Measurements from ENCODE around the gene NDOR1. TPM values are rescaled to one million over a fixed set of nuclear protein-coding genes. Genes with fewer than 3 reads are reported as not detected.

The NDOR1 gene
- total RNA-seq, 4 donors from 2014 or later: 9.4 to 20.1 (median 14.3) TPM

DNA sequence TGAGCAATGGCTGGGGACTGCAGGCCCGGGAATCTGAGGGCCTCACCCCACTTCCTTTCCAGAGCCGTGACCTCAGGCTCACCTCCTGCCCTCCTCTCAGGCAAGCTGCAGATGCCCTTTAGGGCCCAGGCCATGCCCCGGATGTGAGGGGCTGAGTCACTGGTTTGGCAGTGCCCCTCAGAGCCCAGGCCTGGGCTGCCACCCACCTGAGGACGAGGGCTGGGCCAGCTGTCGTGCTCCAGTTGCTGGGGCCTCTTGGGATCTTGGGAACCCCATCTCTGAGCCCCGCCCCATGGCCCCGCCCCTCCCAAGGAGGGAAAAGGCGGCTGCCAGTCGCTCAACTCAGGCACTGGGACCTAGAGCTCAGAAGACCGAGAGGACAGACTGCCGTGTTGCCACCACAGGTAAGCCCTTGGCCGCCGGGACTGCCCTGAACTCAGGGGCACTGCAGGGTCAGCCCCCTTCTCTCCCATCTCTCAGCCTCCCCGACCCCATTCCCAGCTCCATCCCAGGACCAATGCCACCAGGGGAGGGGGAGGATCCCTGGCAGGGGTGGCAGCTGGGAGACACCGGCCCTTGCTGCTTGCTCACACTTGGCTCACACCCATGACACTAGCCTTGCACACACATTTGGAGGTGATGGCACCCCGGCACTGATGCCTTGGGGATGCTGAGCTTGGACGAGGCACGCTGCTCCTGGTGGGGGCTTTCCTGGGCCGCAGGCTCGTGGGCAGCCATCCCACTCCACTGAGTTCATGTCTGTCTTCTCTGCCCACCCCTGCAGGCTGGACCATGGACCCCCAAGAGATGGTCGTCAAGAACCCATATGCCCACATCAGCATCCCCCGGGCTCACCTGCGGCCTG lies 19.6 kb downstream of the NDOR1 start, which contains the start of gene CYSRT1:
Gene CYSRT1 (plus strand): TSS at position 345 of the 865 bp plus-strand sequence. CDS start 448 bp downstream, at position 793.
- WGBS, 2 donors: 30 to 51% methylated on average over 17 to 18 of the region's 23 CpGs

DNA sequence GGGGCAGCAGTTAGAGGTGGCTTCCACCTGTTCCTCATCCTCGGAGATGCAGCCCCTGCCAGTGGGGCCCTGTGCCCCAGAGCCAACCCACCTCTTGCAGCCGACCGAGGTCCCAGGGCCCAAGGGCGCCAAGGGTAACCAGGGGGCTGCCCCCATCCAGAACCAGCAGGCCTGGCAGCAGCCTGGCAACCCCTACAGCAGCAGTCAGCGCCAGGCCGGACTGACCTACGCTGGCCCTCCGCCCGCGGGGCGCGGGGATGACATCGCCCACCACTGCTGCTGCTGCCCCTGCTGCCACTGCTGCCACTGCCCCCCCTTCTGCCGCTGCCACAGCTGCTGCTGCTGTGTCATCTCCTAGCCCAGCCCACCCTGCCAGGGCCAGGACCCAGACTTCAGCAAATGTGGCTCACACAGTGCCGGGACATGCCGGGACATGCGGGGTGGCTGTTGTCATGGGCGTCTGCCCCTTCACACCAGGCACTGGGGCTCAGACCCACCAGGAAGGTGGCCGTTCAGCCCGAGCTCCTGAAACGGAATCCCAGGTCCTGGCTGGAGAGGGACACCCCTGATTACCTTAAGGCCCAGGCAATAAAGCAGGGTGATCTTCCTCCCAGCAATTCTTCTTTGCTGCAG lies 20.3 kb downstream of the NDOR1 start:
- Histone ChIP-seq H3K4me3 (no peak overlapping the region), H3K9me3 (no peaks in the 10 kb centered on the region), H3K4me1 (peaks cover 0 to 46% (median 26%) of the 10 kb centered on the region in 4 donors), H3K36me3 (no peaks in the 10 kb centered on the region), H3K27ac (no peak overlapping the region), H3K27me3 (peaks cover 0 to 45% of the 10 kb centered on the region in 2 donors)
- no peak for DNase-seq (ENCODE audit: low spot score in 2 of 2)
- 84 to 88% methylated on average over 6 to 9 of the region's 21 CpGs for WGBS, 2 donors
- TF ChIP-seq EP300 (IDR thresholded peaks at IDR 0.05) (no peak), POLR2A (IDR thresholded peaks at IDR 0.05) (no peak)
- TF ChIP-seq, protein P1, sequence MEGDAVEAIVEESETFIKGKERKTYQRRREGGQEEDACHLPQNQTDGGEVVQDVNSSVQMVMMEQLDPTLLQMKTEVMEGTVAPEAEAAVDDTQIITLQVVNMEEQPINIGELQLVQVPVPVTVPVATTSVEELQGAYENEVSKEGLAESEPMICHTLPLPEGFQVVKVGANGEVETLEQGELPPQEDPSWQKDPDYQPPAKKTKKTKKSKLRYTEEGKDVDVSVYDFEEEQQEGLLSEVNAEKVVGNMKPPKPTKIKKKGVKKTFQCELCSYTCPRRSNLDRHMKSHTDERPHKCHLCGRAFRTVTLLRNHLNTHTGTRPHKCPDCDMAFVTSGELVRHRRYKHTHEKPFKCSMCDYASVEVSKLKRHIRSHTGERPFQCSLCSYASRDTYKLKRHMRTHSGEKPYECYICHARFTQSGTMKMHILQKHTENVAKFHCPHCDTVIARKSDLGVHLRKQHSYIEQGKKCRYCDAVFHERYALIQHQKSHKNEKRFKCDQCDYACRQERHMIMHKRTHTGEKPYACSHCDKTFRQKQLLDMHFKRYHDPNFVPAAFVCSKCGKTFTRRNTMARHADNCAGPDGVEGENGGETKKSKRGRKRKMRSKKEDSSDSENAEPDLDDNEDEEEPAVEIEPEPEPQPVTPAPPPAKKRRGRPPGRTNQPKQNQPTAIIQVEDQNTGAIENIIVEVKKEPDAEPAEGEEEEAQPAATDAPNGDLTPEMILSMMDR (IDR thresholded peaks at IDR 0.05): no peak

More for the DNA sequence above, 19.6 kb downstream of the NDOR1 start, which contains the start of gene CYSRT1:
- H3K27ac ChIP-seq: peak within 1 kb of the TSS in 3 of 4 donors; percentile 87 to 97 (median 94)
- H3K4me3 ChIP-seq: peak within 1 kb of the TSS; percentile 66 to 93 (median 83)
- H3K4me1 ChIP-seq: peaks cover 0 to 53% (median 26%) of the 10 kb centered on the region in 4 donors
- peaks cover 0 to 37% of the 10 kb centered on the region in 2 donors for H3K27me3 ChIP-seq
- no peak for DNase-seq (ENCODE audit: low spot score in 2 of 2)
- no peaks in the 10 kb centered on the region for H3K9me3 ChIP-seq
- TF ChIP-seq, protein P1 (IDR thresholded peaks at IDR 0.05): no peak
- TF ChIP-seq POLR2A (IDR thresholded peaks at IDR 0.05) (no peak), EP300 (IDR thresholded peaks at IDR 0.05) (no peak)
- H3K36me3 ChIP-seq: no peaks in the 10 kb centered on the region

DNA sequence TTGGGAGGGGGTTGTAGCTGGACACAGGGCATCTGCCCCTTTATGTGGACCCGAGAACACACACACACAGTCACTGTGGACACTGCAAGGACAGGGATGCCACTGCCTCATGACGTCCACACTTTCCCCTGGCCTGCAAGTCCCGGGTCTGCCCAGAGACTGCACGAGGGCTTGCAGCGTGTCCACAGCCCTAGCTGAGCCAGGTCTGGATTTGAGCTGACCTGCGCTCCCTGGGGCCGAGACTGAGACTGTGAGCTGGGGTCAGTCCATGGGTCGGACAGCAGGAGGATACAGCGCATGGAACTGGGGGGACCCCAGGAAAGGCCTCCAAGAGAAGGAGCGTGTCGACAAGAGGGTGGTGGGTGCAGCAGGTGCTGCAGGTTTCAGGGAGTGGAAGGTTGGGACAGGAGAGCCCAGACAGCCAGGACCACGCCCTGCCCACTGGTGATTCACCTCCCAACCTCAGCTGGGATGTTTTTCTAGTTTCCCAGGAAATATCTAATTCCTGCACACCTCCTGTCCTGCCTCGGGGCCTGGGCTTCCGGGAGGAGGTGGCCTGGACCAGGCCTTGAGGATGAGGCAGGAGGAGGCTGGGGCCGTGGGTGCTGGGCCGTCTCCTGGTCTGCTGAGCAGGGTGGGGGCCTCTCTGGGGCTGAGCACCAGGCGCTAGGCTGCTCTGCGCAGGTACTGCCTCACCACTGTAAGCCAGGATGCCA lies 21.0 kb downstream of the NDOR1 start:
- Histone ChIP-seq H3K4me1 (peaks cover 0 to 39% (median 21%) of the 10 kb centered on the region in 4 donors), H3K4me3 (no peak overlapping the region), H3K9me3 (no peaks in the 10 kb centered on the region), H3K27me3 (peaks cover 0 to 51% of the 10 kb centered on the region in 2 donors), H3K36me3 (no peaks in the 10 kb centered on the region), H3K27ac (peak overlapping the region in 1 of 4 donors; percentile 17)
- TF ChIP-seq, protein P1 (IDR thresholded peaks at IDR 0.05): no peak
- TF ChIP-seq POLR2A (IDR thresholded peaks at IDR 0.05) (no peak), EP300 (IDR thresholded peaks at IDR 0.05) (no peak)
- DNase-seq (ENCODE audit: low spot score in 2 of 2): no peak
- WGBS, 2 donors: 65 to 66% methylated on average over 12 to 18 of the region's 18 CpGs

DNA sequence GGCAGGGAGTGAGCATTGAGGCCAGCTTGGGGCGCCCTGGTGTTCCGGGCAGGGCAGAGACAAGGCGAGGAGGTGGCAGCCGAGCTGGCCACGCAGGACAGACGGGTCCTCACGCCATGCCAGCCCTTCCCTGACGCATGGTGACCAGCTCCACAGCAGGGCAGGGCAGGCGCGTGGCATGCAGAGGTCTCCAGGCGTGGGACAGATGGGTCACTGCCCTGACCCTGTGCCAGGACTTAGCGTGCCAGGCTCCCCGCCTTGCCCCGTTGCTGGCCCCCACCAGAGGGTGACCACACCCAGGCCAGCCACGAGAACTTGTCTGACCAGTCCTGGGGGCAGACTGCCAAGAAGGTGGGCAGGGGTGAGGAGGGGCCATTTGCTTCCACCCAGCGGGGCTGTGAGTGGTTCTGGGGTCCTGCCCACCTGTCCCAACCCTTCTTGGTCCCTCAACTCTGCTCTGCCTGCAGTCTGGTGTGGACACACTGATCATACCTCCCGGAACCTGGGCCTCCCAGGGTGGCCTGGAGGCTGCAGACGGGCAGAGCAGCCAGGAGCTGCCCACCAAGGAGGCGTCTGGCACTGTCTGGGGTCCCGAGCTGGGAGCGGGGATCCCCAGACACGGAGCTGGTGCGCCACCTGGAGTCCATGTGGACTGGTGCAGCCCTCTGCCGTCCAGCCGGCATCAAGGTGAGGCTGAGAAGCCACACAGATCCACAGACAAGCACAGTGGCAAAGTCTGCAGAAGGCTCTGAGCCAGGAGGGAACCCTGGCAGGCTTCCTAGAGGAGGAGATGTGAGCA lies 21.8 kb downstream of the NDOR1 start, which contains the start of gene RNF224:
Gene RNF224 (plus strand): TSS at position 449 of the 799 bp plus-strand sequence. CDS start 834 bp downstream, outside the sequence.
- 3 to 28% methylated on average over 5 to 21 of the region's 25 CpGs for WGBS, 2 donors
- Histone ChIP-seq H3K9me3 (no peaks in the 10 kb centered on the region), H3K4me1 (peaks cover 0 to 35% (median 19%) of the 10 kb centered on the region in 4 donors), H3K27ac (peak within 1 kb of the TSS in 2 of 4 donors; percentile 17 to 54), H3K27me3 (peaks cover 0 to 59% of the 10 kb centered on the region in 2 donors), H3K4me3 (no peak within 1 kb of the TSS), H3K36me3 (no peaks in the 10 kb centered on the region)
- TF ChIP-seq, protein P1 (IDR thresholded peaks at IDR 0.05): peak; percentile 81 to 92 (median 85)
- TF ChIP-seq EP300 (IDR thresholded peaks at IDR 0.05) (no peak), POLR2A (IDR thresholded peaks at IDR 0.05) (no peak)
- peak; percentile 45 to 61 for DNase-seq (ENCODE audit: low spot score in 2 of 2)
